Activated CD8-positive, alpha-beta T cell treated with anti-CD3 and anti-CD28 coated beads, Interleukin-2, amount 10 ng/mL, durations not matched to agents 7 days and 5 days (primary cell): ENCODE results near the gene RNF152. TPM values are rescaled to one million over a fixed set of nuclear protein-coding genes. Genes with fewer than 3 reads are reported as not detected.
A peak's percentile ranks its signal among the peaks of the same experiment; 100 is the strongest.

ENCODE experiments used
- ATAC-seq: fragments of 150-1000 bp; cut with Tn5 transposase; one replicate; pipeline ENCODE4 v1.10.0; 2021; ENCODE audit warnings: moderate library complexity
- CTCF ChIA-PET: fragments of 350-600 bp; sonication (Branson Sonifier 250); formaldehyde crosslinking; loops from one replicate; lab custom pipeline; 2021; ENCODE audit warnings: antibody characterized with exemption; lab: Charles Lee
- POLR2A ChIA-PET: fragments of 350-600 bp; sonication (Branson Sonifier 250); formaldehyde crosslinking; loops from one replicate; lab custom pipeline; 2021; ENCODE audit warnings: antibody characterized with exemption; lab: Charles Lee
- DNase-seq: peaks from one replicate; pipeline ENCODE4 v3.0.0-alpha.2; 2020
- H3K27ac Mint-ChIP-seq: one replicate; pipeline ENCODE4 v1.8.0; 2021; ENCODE audit warnings: mild to moderate bottlenecking, mixed read lengths
- H3K27me3 Mint-ChIP-seq: one replicate; pipeline ENCODE4 v1.8.0; 2021; ENCODE audit warnings: low read depth, mixed read lengths
- H3K36me3 Mint-ChIP-seq: one replicate; pipeline ENCODE4 v1.8.0; 2021; ENCODE audit warnings: low read depth, mixed read lengths
- H3K4me1 Mint-ChIP-seq: one replicate; pipeline ENCODE4 v1.8.0; 2021; ENCODE audit warnings: low read depth, mixed read lengths
- H3K4me3 Mint-ChIP-seq: one replicate; pipeline ENCODE4 v1.8.0; 2021; ENCODE audit warnings: mild to moderate bottlenecking, mixed read lengths
- H3K9me3 Mint-ChIP-seq: one replicate; pipeline ENCODE4 v1.8.0; 2022; ENCODE audit warnings: mixed read lengths; ENCODE audit not compliant: insufficient read depth
- total RNA-seq, 2 experiments: library from RNA; stranded (reverse); gene quantifications; one replicate each; pipeline ENCODE4 v1.2.3, GENCODE V29; 2021

The RNF152 gene
- total RNA-seq: not detected

DNA sequence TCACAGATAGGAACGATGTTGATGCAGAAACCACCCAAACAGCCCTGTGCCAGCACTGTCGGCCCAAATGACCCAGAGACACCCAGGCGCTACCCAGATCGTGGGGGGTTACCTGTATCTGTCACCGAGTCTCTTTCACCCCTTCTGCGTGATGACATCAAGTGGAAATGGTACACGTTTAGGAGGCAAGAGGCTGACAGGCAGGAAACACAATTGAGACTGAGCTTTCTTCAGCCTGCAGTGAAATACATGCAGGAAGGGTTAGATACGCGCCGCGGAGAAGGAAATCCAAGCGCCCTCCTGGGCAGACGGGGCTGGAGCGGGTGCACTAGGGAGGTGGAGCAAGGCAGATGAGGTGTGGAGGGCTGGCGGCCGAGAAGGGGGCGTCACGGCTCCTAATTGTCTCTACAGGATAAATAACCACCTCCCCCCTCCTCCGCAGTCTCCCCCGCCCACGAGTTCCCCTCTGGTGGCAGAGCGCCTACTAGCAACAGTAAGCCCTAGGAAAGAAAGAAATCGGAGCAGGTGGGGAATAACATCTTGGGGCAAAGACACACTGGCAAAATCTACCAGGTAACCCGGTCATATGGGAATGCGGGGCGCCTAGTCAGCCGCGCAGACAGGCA lies at the start of gene RNF152:
Gene RNF152, minus strand, starts transcription at position 325 of the 626 bp plus-strand sequence. CDS start 76,544 bp downstream, outside the sequence.
- Mint-ChIP-seq H3K27me3 (peaks cover 46% of the 10 kb centered on the region), H3K4me1 (peaks cover 10% of the 10 kb centered on the region), H3K36me3 (no peaks in the 10 kb centered on the region), H3K9me3 (no peaks in the 10 kb centered on the region), H3K4me3 (peak within 1 kb of the TSS; percentile 73), H3K27ac (no peak within 1 kb of the TSS)
- CTCF ChIA-PET: interaction anchor here (0.9 kb wide), 1 partner anchor 238 kb away, joined by 4 read pairs; no protein-coding TSS in a partner anchor
- ATAC-seq: no peak
- POLR2A ChIA-PET: interaction anchor here (0.6 kb wide), 1 partner anchor 45 kb away, joined by 5 read pairs; no protein-coding TSS in a partner anchor
- no peak for DNase-seq

- ChIA-PET POLR2A (interaction anchor here (0.6 to 0.7 kb wide), 2 partner anchors 31 to 77 kb away, joined by 3 to 4 read pairs; no protein-coding TSS in a partner anchor), CTCF (interaction anchor here (1.3 to 1.4 kb wide), 2 partner anchors 10 to 40 kb away, joined by 4 to 5 read pairs; no protein-coding TSS in a partner anchor)
- Mint-ChIP-seq H3K9me3 (no peaks in the 10 kb centered on the region), H3K27me3 (peaks cover 18% of the 10 kb centered on the region), H3K36me3 (no peaks in the 10 kb centered on the region), H3K4me3 (peak overlapping the region; percentile 9), H3K4me1 (peaks cover 16% of the 10 kb centered on the region), H3K27ac (no peak overlapping the region)
- ATAC-seq: no peak
- no peak for DNase-seq
Observed at GRCh38 chr18:61941948-61942471, 49.2 kb upstream of the RNF152 start.

- DNase-seq (no peak), ATAC-seq (no peak)
- Mint-ChIP-seq H3K4me3 (no peak overlapping the region), H3K4me1 (peaks cover 16% of the 10 kb centered on the region), H3K9me3 (no peaks in the 10 kb centered on the region), H3K27ac (no peak overlapping the region), H3K36me3 (no peaks in the 10 kb centered on the region), H3K27me3 (peaks cover 20% of the 10 kb centered on the region)
- ChIA-PET POLR2A (no interaction called here), CTCF (interaction anchor here (1.0 kb wide), 1 partner anchor 13 kb away, joined by 4 read pairs; no protein-coding TSS in a partner anchor)
Observed at GRCh38 chr18:61939046-61939674, 46.4 kb upstream of the RNF152 start.

- Mint-ChIP-seq H3K4me1 (no peaks in the 10 kb centered on the region), H3K36me3 (no peaks in the 10 kb centered on the region), H3K9me3 (no peaks in the 10 kb centered on the region), H3K27me3 (peaks cover 26% of the 10 kb centered on the region), H3K4me3 (no peak overlapping the region), H3K27ac (no peak overlapping the region)
- ChIA-PET POLR2A (no interaction called here), CTCF (no interaction called here)
- no peak for DNase-seq
- ATAC-seq: no peak
Observed at GRCh38 chr18:61935362-61935761, 42.6 kb upstream of the RNF152 start.

- Mint-ChIP-seq H3K4me3 (no peak overlapping the region), H3K4me1 (peaks cover 4% of the 10 kb centered on the region), H3K27ac (no peak overlapping the region), H3K27me3 (peaks cover 19% of the 10 kb centered on the region), H3K36me3 (peaks cover 2% of the 10 kb centered on the region), H3K9me3 (no peaks in the 10 kb centered on the region)
- ATAC-seq: no peak
- ChIA-PET POLR2A (no interaction called here), CTCF (no interaction called here)
- no peak for DNase-seq
Observed at GRCh38 chr18:61931654-61932379, 39.0 kb upstream of the RNF152 start.

- ChIA-PET CTCF (no interaction called here), POLR2A (no interaction called here)
- no peak for ATAC-seq
- Mint-ChIP-seq H3K4me3 (no peak overlapping the region), H3K4me1 (peaks cover 16% of the 10 kb centered on the region), H3K27me3 (peaks cover 16% of the 10 kb centered on the region), H3K27ac (no peak overlapping the region), H3K9me3 (no peaks in the 10 kb centered on the region), H3K36me3 (peaks cover 4% of the 10 kb centered on the region)
- DNase-seq: no peak
Observed at GRCh38 chr18:61929881-61930640, 37.3 kb upstream of the RNF152 start.

DNA sequence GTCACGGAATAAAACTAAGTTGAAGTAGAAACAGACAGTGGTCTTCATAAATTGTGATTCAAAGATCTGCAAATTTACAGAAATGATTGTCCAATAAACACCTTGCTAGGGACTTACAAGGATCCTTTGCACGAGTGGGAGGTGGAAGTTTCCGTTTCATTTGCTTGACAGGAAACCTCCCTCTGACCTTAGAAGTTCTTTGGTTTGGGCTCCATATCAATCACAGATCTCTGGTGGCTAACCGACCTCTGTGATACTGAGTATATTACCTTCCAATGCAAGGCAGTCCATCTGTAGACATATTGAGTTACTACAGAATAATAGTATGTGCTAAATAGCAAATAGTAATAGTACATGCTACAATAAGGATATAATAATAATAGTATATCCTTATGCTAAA lies 33.7 kb upstream of the RNF152 start:
- CTCF ChIA-PET: no interaction called here
- Mint-ChIP-seq H3K4me1 (peaks cover 16% of the 10 kb centered on the region), H3K27me3 (peaks cover 9% of the 10 kb centered on the region), H3K36me3 (peaks cover 4% of the 10 kb centered on the region), H3K27ac (no peak overlapping the region), H3K9me3 (no peaks in the 10 kb centered on the region), H3K4me3 (no peak overlapping the region)
- DNase-seq (peak; percentile 42), ATAC-seq (peak; percentile 72)
- POLR2A ChIA-PET: no interaction called here

- Mint-ChIP-seq H3K4me3 (no peak overlapping the region), H3K36me3 (peaks cover 4% of the 10 kb centered on the region), H3K4me1 (peaks cover 16% of the 10 kb centered on the region), H3K27ac (no peak overlapping the region), H3K27me3 (peaks cover 4% of the 10 kb centered on the region), H3K9me3 (no peaks in the 10 kb centered on the region)
- ChIA-PET CTCF (no interaction called here), POLR2A (no interaction called here)
- no peak for DNase-seq
- no peak for ATAC-seq
Observed at GRCh38 chr18:61924550-61924949, 31.7 kb upstream of the RNF152 start.

- no peak for ATAC-seq
- Mint-ChIP-seq H3K4me3 (no peak overlapping the region), H3K4me1 (peaks cover 16% of the 10 kb centered on the region), H3K9me3 (no peaks in the 10 kb centered on the region), H3K27me3 (peaks cover 5% of the 10 kb centered on the region), H3K36me3 (peaks cover 2% of the 10 kb centered on the region), H3K27ac (no peak overlapping the region)
- ChIA-PET CTCF (no interaction called here), POLR2A (no interaction called here)
- DNase-seq: no peak
Observed at GRCh38 chr18:61922435-61922834, 29.6 kb upstream of the RNF152 start.

GRCh38 chr18:61921621-61922235 lies 28.9 kb upstream of the RNF152 start:
- H3K4me1 Mint-ChIP-seq: peaks cover 11% of the 10 kb centered on the region
- H3K9me3 Mint-ChIP-seq: no peaks in the 10 kb centered on the region
- H3K4me3 Mint-ChIP-seq: no peak overlapping the region
- H3K27ac Mint-ChIP-seq: no peak overlapping the region
- no peak for ATAC-seq
- no peak for DNase-seq
- peaks cover 5% of the 10 kb centered on the region for H3K27me3 Mint-ChIP-seq
- peaks cover 2% of the 10 kb centered on the region for H3K36me3 Mint-ChIP-seq
- POLR2A ChIA-PET: no interaction called here
- CTCF ChIA-PET: no interaction called here

DNA sequence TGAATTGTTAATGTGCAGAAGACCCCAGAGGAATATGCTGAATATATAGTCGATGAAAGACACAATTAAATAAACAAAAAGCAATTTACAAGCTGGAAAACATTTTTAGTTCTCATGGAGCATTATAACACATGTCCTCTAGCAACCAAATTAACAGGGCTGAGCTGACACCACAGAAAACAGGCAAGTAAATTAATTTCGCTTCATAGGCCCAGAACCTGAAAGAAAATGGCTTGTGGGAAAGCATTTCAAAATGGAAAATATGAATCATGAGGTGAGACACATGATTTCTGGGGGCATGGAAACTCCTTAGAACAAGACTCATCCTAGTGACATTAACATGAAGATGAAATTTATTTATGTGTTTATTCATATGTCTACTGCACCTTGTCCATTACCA lies 25.0 kb upstream of the RNF152 start:
- Mint-ChIP-seq H3K4me3 (no peak overlapping the region), H3K27ac (no peak overlapping the region)

More for the DNA sequence above, 25.0 kb upstream of the RNF152 start:
- H3K36me3 Mint-ChIP-seq: no peaks in the 10 kb centered on the region
- no peaks in the 10 kb centered on the region for H3K4me1 Mint-ChIP-seq
- H3K9me3 Mint-ChIP-seq: no peaks in the 10 kb centered on the region
- ATAC-seq (no peak), DNase-seq (no peak)
- POLR2A ChIA-PET: no interaction called here
- peaks cover 2% of the 10 kb centered on the region for H3K27me3 Mint-ChIP-seq
- CTCF ChIA-PET: no interaction called here
